ENCODE data around the gene LCOR. TPM values are rescaled to one million over a fixed set of nuclear protein-coding genes. Genes with fewer than 3 reads are reported as not detected.
"Not testable (repeated sequence)": the region's sequence is repeated elsewhere in the genome, so short reads cannot be mapped to it uniquely, and the experiment has no call there.

The LCOR gene
- total and polyA plus RNA-seq, 2 donors (not counting 1 experiment from before 2014, with no cell fraction given) = 15.0 to 15.7 TPM

DNA sequence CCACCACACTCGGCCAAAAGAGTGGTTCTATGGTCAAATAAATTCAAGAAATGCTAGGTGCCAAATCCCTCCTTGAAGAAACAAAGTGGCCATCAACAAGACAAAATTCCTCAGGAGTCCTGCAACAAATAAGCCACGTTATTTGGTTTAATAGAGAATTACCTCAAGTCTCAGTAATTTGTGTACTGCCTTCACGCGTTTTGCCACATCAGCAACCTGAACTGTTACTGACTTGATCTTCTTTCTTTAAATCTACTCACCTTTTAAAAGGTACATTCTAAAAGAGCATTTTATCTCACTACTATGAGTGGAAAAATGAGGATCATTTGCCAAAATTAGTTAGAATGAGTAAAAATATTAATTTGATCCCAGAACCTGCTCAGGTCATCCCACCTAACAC lies 34.6 kb upstream of the LCOR start:
- DNase-seq (ENCODE audit: low read depth in 2 of 2) = no peak
- Histone ChIP-seq H3K4me1 (ENCODE audit: control insufficient read depth, extremely low read depth, insufficient read depth, low read length) (no peaks in the 10 kb centered on the region), H3K4me2 (ENCODE audit: extremely low read depth, insufficient read depth, low read length) (no peak overlapping the region), H3K79me2 (ENCODE audit: control insufficient read depth, insufficient read depth, low read length) (no peaks in the 10 kb centered on the region), H3K9ac (ENCODE audit: insufficient read depth, low read length) (no peak overlapping the region), H4K20me1 (ENCODE audit: control insufficient read depth, extremely low read depth, insufficient read depth, low read length) (no peaks in the 10 kb centered on the region), H3K9me3 (ENCODE audit: control insufficient read depth, insufficient read depth, low read depth, low read length) (no peaks in the 10 kb centered on the region), H3K27me3 (ENCODE audit: control insufficient read depth, insufficient read depth, low read length) (no peaks in the 10 kb centered on the region), H2AFZ (ENCODE audit: low read length) (no peak overlapping the region), H3K4me3 (replicated peaks in 1 of 4; ENCODE audit: control extremely low read depth in 1 of 4, insufficient read depth in 1 of 4, low read depth in 3 of 4, low read length in 4 of 4) (no peak overlapping the region), H3K36me3 (ENCODE audit: control insufficient read depth, insufficient read depth, low read length) (no peaks in the 10 kb centered on the region), H3K27ac (ENCODE audit: insufficient read depth, low read length) (no peak overlapping the region)
- TF ChIP-seq EZH2 (IDR thresholded peaks at IDR 0.05; ENCODE audit: low read length, missing control alignments) = no peak
- TF ChIP-seq CTCF (conservative IDR thresholded peaks at IDR 0.05 in 1 of 2, IDR thresholded peaks at IDR 0.05 in 1 of 2; ENCODE audit: low read depth in 1 of 2, low read length in 2 of 2) = no peak

GRCh38 chr10:96803288-96803664 lies 28.8 kb upstream of the LCOR start:
- H3K36me3 ChIP-seq (ENCODE audit: control insufficient read depth, insufficient read depth, low read length) = no peaks in the 10 kb centered on the region
- H3K27ac ChIP-seq (ENCODE audit: insufficient read depth, low read length) = no peak overlapping the region
- H3K27me3 ChIP-seq (ENCODE audit: control insufficient read depth, insufficient read depth, low read length) = no peaks in the 10 kb centered on the region
- no peak overlapping the region for H3K4me2 ChIP-seq (ENCODE audit: extremely low read depth, insufficient read depth, low read length)
- no peaks in the 10 kb centered on the region for H3K4me1 ChIP-seq (ENCODE audit: control insufficient read depth, extremely low read depth, insufficient read depth, low read length)
- H3K9me3 ChIP-seq (ENCODE audit: control insufficient read depth, insufficient read depth, low read depth, low read length) = no peaks in the 10 kb centered on the region
- TF ChIP-seq CTCF (conservative IDR thresholded peaks at IDR 0.05 in 1 of 2, IDR thresholded peaks at IDR 0.05 in 1 of 2; ENCODE audit: low read depth in 1 of 2, low read length in 2 of 2) (no peak), EZH2 (IDR thresholded peaks at IDR 0.05; ENCODE audit: low read length, missing control alignments) (no peak)
- DNase-seq (ENCODE audit: low read depth in 2 of 2) = no peak
- no peaks in the 10 kb centered on the region for H3K79me2 ChIP-seq (ENCODE audit: control insufficient read depth, insufficient read depth, low read length)
- no peak overlapping the region for H3K9ac ChIP-seq (ENCODE audit: insufficient read depth, low read length)
- H2AFZ ChIP-seq (ENCODE audit: low read length) = no peak overlapping the region
- H4K20me1 ChIP-seq (ENCODE audit: control insufficient read depth, extremely low read depth, insufficient read depth, low read length) = no peaks in the 10 kb centered on the region
- H3K4me3 ChIP-seq (replicated peaks in 1 of 4; ENCODE audit: control extremely low read depth in 1 of 4, insufficient read depth in 1 of 4, low read depth in 3 of 4, low read length in 4 of 4) = no peak overlapping the region

GRCh38 chr10:96814264-96814663 lies 17.8 kb upstream of the LCOR start:
- Histone ChIP-seq H3K36me3 (ENCODE audit: control insufficient read depth, insufficient read depth, low read length) (no peaks in the 10 kb centered on the region), H3K79me2 (ENCODE audit: control insufficient read depth, insufficient read depth, low read length) (no peaks in the 10 kb centered on the region), H3K4me3 (replicated peaks in 1 of 4; ENCODE audit: control extremely low read depth in 1 of 4, insufficient read depth in 1 of 4, low read depth in 3 of 4, low read length in 4 of 4) (no peak overlapping the region), H3K9me3 (ENCODE audit: control insufficient read depth, insufficient read depth, low read depth, low read length) (no peaks in the 10 kb centered on the region), H3K27ac (ENCODE audit: insufficient read depth, low read length) (no peak overlapping the region), H4K20me1 (ENCODE audit: control insufficient read depth, extremely low read depth, insufficient read depth, low read length) (no peaks in the 10 kb centered on the region), H2AFZ (ENCODE audit: low read length) (no peak overlapping the region), H3K9ac (ENCODE audit: insufficient read depth, low read length) (no peak overlapping the region), H3K27me3 (ENCODE audit: control insufficient read depth, insufficient read depth, low read length) (no peaks in the 10 kb centered on the region), H3K4me1 (ENCODE audit: control insufficient read depth, extremely low read depth, insufficient read depth, low read length) (peaks cover 3% of the 10 kb centered on the region), H3K4me2 (ENCODE audit: extremely low read depth, insufficient read depth, low read length) (no peak overlapping the region)
- peak; percentile 41 to 94 for DNase-seq (ENCODE audit: low read depth in 2 of 2)
- no peak for TF ChIP-seq CTCF (conservative IDR thresholded peaks at IDR 0.05 in 1 of 2, IDR thresholded peaks at IDR 0.05 in 1 of 2; ENCODE audit: low read depth in 1 of 2, low read length in 2 of 2)
- no peak for TF ChIP-seq EZH2 (IDR thresholded peaks at IDR 0.05; ENCODE audit: low read length, missing control alignments)

DNA sequence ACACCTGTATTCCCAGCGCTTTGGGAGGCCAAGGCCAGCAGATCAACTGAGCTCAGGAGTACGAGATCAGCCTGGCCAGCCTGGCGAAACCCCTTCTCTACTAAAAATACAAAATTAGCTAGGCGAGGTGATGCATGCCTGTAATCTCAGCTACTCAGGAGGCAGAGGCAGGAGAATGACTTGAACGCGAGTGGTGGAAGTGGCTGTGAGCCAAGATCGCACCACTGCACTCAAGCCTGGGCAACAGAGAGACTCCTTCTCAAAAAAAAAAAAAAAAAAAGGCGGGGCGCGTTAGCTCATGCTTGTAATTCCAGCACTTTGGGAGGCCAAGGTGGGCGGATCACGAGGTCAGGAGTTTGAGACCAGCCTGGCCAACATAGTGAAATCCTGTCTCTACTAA lies 13.1 kb upstream of the LCOR start:
- not testable (repeated sequence) for H3K4me2 ChIP-seq (ENCODE audit: extremely low read depth, insufficient read depth, low read length); H3K36me3 ChIP-seq (ENCODE audit: control insufficient read depth, insufficient read depth, low read length); H3K79me2 ChIP-seq (ENCODE audit: control insufficient read depth, insufficient read depth, low read length); H3K27me3 ChIP-seq (ENCODE audit: control insufficient read depth, insufficient read depth, low read length); H3K9me3 ChIP-seq (ENCODE audit: control insufficient read depth, insufficient read depth, low read depth, low read length); H2AFZ ChIP-seq (ENCODE audit: low read length); H3K9ac ChIP-seq (ENCODE audit: insufficient read depth, low read length); H3K27ac ChIP-seq (ENCODE audit: insufficient read depth, low read length); H3K4me3 ChIP-seq (replicated peaks in 1 of 4; ENCODE audit: control extremely low read depth in 1 of 4, insufficient read depth in 1 of 4, low read depth in 3 of 4, low read length in 4 of 4); H4K20me1 ChIP-seq (ENCODE audit: control insufficient read depth, extremely low read depth, insufficient read depth, low read length); DNase-seq (ENCODE audit: low read depth in 2 of 2); H3K4me1 ChIP-seq (ENCODE audit: control insufficient read depth, extremely low read depth, insufficient read depth, low read length)

Measured in fibroblast of lung (primary cell).